Cerebellar nuclear complex (tissue), 1 donor: ENCODE measurements around the gene TFPI2.

Experiments
- DNase-seq, 2 experiments: peaks; one replicate each; lab custom pipeline; 2025; lab: John Stamatoyannopoulos, UW

Gene TFPI2

GRCh38 chr7:93906267-93906666 lies 15.7 kb upstream of the TFPI2 start, which contains the start of gene GNGT1:
TSS of gene GNGT1 (plus strand) at chr7:93906567. CDS start at chr7:93906747, 180 bp downstream.
- DNase-seq, result no peak

GRCh38 chr7:93902777-93903423 lies 12.3 kb upstream of the TFPI2 start:
- no peak for DNase-seq

GRCh38 chr7:93897680-93898079 lies 7.1 kb upstream of the TFPI2 start:
- DNase-seq, result no peak

- DNase-seq, result no peak
Measured at GRCh38 chr7:93895859-93896600, 5.5 kb upstream of the TFPI2 start.

- DNase-seq, result no peak
Measured at GRCh38 chr7:93894966-93895640, 4.5 kb upstream of the TFPI2 start.

- no peak for DNase-seq
Measured at GRCh38 chr7:93894426-93894825, 3.9 kb upstream of the TFPI2 start.

GRCh38 chr7:93890041-93890463 lies 501 bp downstream of the TFPI2 start:
- no peak for DNase-seq

- DNase-seq, result no peak
Measured at GRCh38 chr7:93889261-93889660, 1.3 kb downstream of the TFPI2 start.

GRCh38 chr7:93884541-93884940 lies 6.0 kb downstream of the TFPI2 start:
- DNase-seq, result no peak

- DNase-seq, result no peak
Measured at GRCh38 chr7:93883917-93884345, 6.6 kb downstream of the TFPI2 start.

- no peak for DNase-seq
Measured at GRCh38 chr7:93883078-93883916, 7.3 kb downstream of the TFPI2 start.

- DNase-seq, result no peak
Measured at GRCh38 chr7:93882468-93882867, 8.1 kb downstream of the TFPI2 start.

GRCh38 chr7:93879356-93879755 lies 11.2 kb downstream of the TFPI2 start:
- no peak for DNase-seq

GRCh38 chr7:93877742-93878141 lies 12.8 kb downstream of the TFPI2 start:
- no peak for DNase-seq

- no peak for DNase-seq
Measured at GRCh38 chr7:93873998-93874574, 16.5 kb downstream of the TFPI2 start.

- DNase-seq, result no peak
Measured at GRCh38 chr7:93866886-93867285, 23.7 kb downstream of the TFPI2 start.

- no peak for DNase-seq
Measured at GRCh38 chr7:93862651-93863050, 27.9 kb downstream of the TFPI2 start.

- DNase-seq, result no peak
Measured at GRCh38 chr7:93861325-93861949, 29.1 kb downstream of the TFPI2 start.

- DNase-seq, result no peak
Measured at GRCh38 chr7:93860261-93860660, 30.3 kb downstream of the TFPI2 start.

GRCh38 chr7:93858857-93859256 lies 31.7 kb downstream of the TFPI2 start:
- DNase-seq, result no peak

- DNase-seq, result no peak
Measured at GRCh38 chr7:93856323-93856722, 34.2 kb downstream of the TFPI2 start.
